Osteocyte (in vitro differentiated cells): Measurements from ENCODE around the gene SELENOK. TPM values are rescaled to one million over a fixed set of nuclear protein-coding genes. Genes with fewer than 3 reads are reported as not detected.

Experiments
- DNase-seq: peaks from one replicate; pipeline ENCODE4 v3.0.0; 2021; ENCODE audit warnings: mixed read lengths; ENCODE audit not compliant: unreplicated experiment; ENCODE audit errors: extremely low spot score
- H3K27ac Mint-ChIP-seq: one replicate; pipeline ENCODE4 v1.8.0; 2021; ENCODE audit warnings: mild to moderate bottlenecking, mixed read lengths; ENCODE audit not compliant: unreplicated experiment
- H3K27me3 Mint-ChIP-seq: one replicate; pipeline ENCODE4 v1.8.0; 2021; ENCODE audit warnings: mixed read lengths; ENCODE audit not compliant: unreplicated experiment
- H3K36me3 Mint-ChIP-seq: one replicate; pipeline ENCODE4 v1.8.0; 2021; ENCODE audit warnings: mixed read lengths; ENCODE audit not compliant: unreplicated experiment
- H3K4me1 Mint-ChIP-seq: one replicate; pipeline ENCODE4 v1.8.0; 2021; ENCODE audit warnings: mixed read lengths; ENCODE audit not compliant: unreplicated experiment
- H3K4me3 Mint-ChIP-seq: one replicate; pipeline ENCODE4 v1.8.0; 2021; ENCODE audit warnings: mild to moderate bottlenecking, moderate library complexity, mixed read lengths; ENCODE audit not compliant: unreplicated experiment
- H3K9me3 Mint-ChIP-seq: one replicate; pipeline ENCODE4 v1.8.0; 2021; ENCODE audit warnings: mixed read lengths; ENCODE audit not compliant: unreplicated experiment
- total RNA-seq: library from RNA; stranded (reverse); gene quantifications from 2 replicates; pipeline ENCODE4 v1.2.1, GENCODE V29; 2021
- TF ChIP-seq, protein P1 (sequence below): fragments of 200-600 bp; sonication (generic); IDR thresholded peaks from 2 replicates; pipeline ENCODE4 v1.5.0; 2021; ENCODE audit warnings: antibody characterized with exemption, mild to moderate bottlenecking, moderate library complexity

SELENOK gene
- total RNA-seq, 1 donor from 2014 or later = 32.8 TPM

DNA sequence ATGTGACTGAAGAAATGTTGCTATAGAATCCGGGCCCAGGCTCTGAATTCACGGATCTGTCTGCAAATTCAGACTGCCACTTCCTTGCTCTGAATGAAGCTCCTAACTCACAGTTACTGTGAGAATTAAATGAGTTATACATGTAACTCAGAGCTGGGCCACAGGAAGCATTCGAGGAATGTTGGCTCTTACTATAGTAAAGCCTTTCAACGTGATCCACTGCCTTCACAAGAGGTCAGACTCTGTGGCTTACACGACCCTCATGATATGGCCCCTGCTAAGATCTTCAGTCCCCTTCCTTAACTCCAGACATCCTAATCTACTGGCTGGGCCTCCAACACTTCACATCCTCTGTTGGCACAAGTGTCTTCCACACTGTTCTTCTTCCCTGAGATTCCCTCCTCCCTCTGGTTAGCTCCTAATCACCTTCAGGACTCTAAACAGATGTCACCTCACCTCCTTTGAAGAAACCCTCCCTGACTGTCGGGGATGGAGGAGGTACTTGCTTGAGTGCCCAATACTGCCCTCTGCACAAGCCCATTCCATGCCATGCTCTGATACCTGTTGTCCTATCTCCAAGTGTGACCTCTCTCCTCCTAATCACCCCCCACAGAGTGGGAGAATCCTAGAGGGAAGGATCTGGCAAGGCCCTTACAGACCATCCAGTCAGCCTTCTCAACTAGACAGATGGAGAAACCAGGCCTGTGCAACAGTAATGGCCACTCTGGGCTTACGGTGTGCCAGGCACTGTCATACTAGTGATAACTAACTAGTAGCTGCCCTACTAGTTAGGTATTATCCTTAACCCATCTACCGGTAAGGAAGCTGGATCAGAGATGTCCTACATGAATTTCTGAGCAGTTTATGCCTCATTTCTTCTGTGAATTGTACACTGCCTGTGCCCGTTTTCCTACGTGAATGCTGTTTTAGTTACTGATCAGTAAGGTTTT lies 11.0 kb downstream of the SELENOK start:
- H3K9me3 Mint-ChIP-seq = no peaks in the 10 kb centered on the region
- TF ChIP-seq, protein P1, sequence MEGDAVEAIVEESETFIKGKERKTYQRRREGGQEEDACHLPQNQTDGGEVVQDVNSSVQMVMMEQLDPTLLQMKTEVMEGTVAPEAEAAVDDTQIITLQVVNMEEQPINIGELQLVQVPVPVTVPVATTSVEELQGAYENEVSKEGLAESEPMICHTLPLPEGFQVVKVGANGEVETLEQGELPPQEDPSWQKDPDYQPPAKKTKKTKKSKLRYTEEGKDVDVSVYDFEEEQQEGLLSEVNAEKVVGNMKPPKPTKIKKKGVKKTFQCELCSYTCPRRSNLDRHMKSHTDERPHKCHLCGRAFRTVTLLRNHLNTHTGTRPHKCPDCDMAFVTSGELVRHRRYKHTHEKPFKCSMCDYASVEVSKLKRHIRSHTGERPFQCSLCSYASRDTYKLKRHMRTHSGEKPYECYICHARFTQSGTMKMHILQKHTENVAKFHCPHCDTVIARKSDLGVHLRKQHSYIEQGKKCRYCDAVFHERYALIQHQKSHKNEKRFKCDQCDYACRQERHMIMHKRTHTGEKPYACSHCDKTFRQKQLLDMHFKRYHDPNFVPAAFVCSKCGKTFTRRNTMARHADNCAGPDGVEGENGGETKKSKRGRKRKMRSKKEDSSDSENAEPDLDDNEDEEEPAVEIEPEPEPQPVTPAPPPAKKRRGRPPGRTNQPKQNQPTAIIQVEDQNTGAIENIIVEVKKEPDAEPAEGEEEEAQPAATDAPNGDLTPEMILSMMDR = no peak
- H3K4me3 Mint-ChIP-seq = peak overlapping the region; percentile 100
- peaks cover 21% of the 10 kb centered on the region for H3K4me1 Mint-ChIP-seq
- no peak for DNase-seq
- H3K27ac Mint-ChIP-seq = peak overlapping the region; percentile 97
- no peaks in the 10 kb centered on the region for H3K27me3 Mint-ChIP-seq
- H3K36me3 Mint-ChIP-seq = peaks cover 40% of the 10 kb centered on the region

DNA sequence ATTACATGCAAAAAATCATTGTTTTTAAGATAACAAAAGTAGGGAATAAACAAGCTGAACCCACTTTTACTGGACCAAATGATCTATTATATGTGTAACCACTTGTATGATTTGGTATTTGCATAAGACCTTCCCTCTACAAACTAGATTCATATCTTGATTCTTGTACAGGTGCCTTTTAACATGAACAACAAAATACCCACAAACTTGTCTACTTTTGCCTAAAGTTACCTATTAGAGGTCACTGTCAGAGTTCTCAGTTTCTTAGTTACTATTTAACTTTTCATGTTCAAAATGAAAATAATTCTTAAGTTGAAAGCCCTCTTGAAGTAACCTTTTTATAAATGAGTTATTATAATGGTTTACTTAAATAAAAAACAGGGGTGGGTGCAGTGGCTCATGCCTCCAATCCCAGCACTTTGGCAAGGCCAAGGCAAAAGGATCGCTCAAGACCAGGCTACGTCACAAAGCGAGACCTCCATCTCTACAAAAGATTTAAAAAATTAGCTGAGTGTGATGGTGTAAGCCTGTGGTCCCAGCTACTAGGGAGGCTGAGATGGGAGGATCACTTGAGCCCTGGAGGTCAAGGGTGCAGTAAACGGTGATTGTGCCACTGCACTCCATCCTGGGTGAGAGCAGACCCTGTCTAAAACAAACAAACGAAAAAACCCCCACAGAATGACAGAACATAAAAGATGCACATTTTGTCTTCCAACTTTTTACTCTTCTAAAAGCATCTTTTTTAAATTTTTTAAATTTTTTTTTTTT lies 25.7 kb downstream of the SELENOK start:
- TF ChIP-seq, protein P1 = no peak
- no peaks in the 10 kb centered on the region for H3K4me1 Mint-ChIP-seq
- no peaks in the 10 kb centered on the region for H3K9me3 Mint-ChIP-seq
- DNase-seq = peak; percentile 19
- H3K27me3 Mint-ChIP-seq = no peaks in the 10 kb centered on the region
- no peak overlapping the region for H3K27ac Mint-ChIP-seq
- no peak overlapping the region for H3K4me3 Mint-ChIP-seq
- peaks cover 46% of the 10 kb centered on the region for H3K36me3 Mint-ChIP-seq

DNA sequence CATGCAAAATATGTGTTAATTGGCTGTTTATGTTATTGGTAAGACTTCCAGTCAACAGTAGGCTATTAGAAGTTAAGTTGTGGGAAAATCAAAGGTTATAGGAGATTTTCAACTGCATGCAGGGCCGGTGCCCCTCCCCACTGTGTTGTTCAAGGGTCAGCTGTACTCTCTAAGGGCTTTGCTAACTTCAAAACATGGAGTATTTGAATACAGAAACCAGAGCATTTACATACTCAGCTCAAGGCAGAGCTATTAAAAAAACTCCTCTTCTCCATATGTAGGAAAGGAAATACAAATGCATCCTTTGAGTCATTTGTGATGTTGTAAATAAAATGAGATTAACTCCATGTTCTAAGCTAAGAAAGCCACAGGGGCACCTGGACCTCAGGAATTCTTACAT lies 28.5 kb downstream of the SELENOK start:
- H3K27ac Mint-ChIP-seq = no peak overlapping the region
- H3K9me3 Mint-ChIP-seq = no peaks in the 10 kb centered on the region
- H3K27me3 Mint-ChIP-seq = no peaks in the 10 kb centered on the region
- TF ChIP-seq, protein P1 = no peak
- H3K36me3 Mint-ChIP-seq = peaks cover 39% of the 10 kb centered on the region
- H3K4me1 Mint-ChIP-seq = no peaks in the 10 kb centered on the region
- no peak overlapping the region for H3K4me3 Mint-ChIP-seq
- DNase-seq = no peak

DNA sequence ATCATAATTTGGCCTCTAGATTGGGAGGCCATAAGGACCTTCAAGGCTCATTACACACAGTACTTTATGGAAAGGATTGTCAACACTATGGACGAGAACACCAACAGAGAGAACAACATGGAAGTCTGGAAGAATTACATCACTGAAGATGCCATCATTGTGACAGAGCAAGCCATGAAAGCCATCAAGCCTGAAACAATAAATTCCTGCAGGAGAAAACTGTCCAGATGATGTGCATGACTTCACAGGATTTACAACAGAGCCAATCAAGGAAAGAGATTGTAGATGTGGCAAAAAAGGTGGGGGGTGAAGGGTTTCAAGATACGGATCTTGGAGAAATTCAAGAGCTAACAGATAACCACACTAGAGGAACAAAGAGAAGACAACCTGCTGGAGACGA lies 29.4 kb downstream of the SELENOK start:
- Mint-ChIP-seq H3K4me1 (no peaks in the 10 kb centered on the region), H3K27me3 (no peaks in the 10 kb centered on the region), H3K36me3 (peaks cover 36% of the 10 kb centered on the region), H3K4me3 (no peak overlapping the region), H3K27ac (no peak overlapping the region), H3K9me3 (no peaks in the 10 kb centered on the region)
- DNase-seq = no peak
- TF ChIP-seq, protein P1 = no peak

DNA sequence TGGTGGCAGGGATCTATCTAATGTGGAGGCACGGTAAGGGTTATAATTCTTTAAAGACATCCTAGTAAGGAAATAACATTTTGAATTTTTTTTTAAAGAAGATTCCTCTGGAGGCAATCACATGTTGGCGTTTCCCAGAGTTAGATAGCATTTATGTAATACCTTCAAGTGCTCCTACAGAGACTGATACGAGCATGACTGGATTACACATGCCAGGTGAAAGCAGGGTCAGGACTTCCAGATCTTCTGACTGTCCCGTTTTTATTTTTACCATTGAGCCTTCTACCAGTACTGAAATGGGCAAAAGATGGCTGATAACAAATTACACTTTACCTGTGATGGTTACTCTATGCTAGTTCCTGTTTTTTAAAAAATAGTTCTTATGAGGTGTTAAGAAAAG lies 31.5 kb downstream of the SELENOK start:
- H3K27me3 Mint-ChIP-seq = no peaks in the 10 kb centered on the region
- H3K36me3 Mint-ChIP-seq = peaks cover 33% of the 10 kb centered on the region
- DNase-seq = no peak
- H3K9me3 Mint-ChIP-seq = no peaks in the 10 kb centered on the region
- no peaks in the 10 kb centered on the region for H3K4me1 Mint-ChIP-seq
- no peak overlapping the region for H3K27ac Mint-ChIP-seq
- TF ChIP-seq, protein P1 = no peak
- no peak overlapping the region for H3K4me3 Mint-ChIP-seq
